A549 (cell line): Measurements from ENCODE around the gene RIMS4. TPM values are rescaled to one million over a fixed set of nuclear protein-coding genes. Genes with fewer than 3 reads are reported as not detected.

Experiments used
- ATAC-seq, 2 experiments: fragments of 200-7000 bp in 1 of 2; fragments of >200 bp in 1 of 2; cut with Nextera tagmentation in 1 of 2; cut with Tn5 transposase in 1 of 2; 3 replicates each; pipeline versions ENCODE4 v1.8.0 to v1.9.1; 2018 to 2020; ENCODE audit warnings: mild to moderate bottlenecking in 1 of 2, moderate library complexity in 1 of 2
- CTCF ChIA-PET: fragments of 300-600 bp; sonication (Branson Sonifier 250); formaldehyde crosslinking; extraction: SDS; loops from one replicate; lab custom pipeline; 2021; ENCODE audit warnings: antibody characterized with exemption, inconsistent platforms; lab: Yijun Ruan, JAX
- POLR2A ChIA-PET: fragments of 350-600 bp; formaldehyde crosslinking; extraction: SDS; loops from one replicate; lab custom pipeline; 2021; ENCODE audit warnings: antibody characterized with exemption, inconsistent platforms; lab: Yijun Ruan, JAX
- DNase-seq, 2 experiments: peaks; one replicate each; pipeline versions ENCODE4 v3.0.0 to v3.0.0-alpha.2; 2011 to 2016; ENCODE audit warnings: low read depth in 1 of 2, low spot score in 1 of 2
- FAIRE-seq: peaks from 2 replicates; lab custom pipeline; 2011; peaks lifted over from hg19 to GRCh38; lab: Jason Lieb, UNC
- H3K27ac ChIP-seq, 2 experiments: fragments of >200 bp; sonication (Bioruptor Twin); formaldehyde crosslinking; 3 replicates each; pipeline ENCODE4 v1.5.1; 2016 to 2017
- H3K4me1 ChIP-seq: fragments of >200 bp; sonication (Bioruptor Twin); formaldehyde crosslinking; 3 replicates; pipeline ENCODE4 v1.6.1; 2016
- H3K4me2 ChIP-seq: fragments of >200 bp; sonication (Bioruptor Twin); formaldehyde crosslinking; 3 replicates; pipeline ENCODE4 v1.6.1; 2016
- H3K4me3 ChIP-seq: fragments of >200 bp; sonication (Bioruptor Twin); formaldehyde crosslinking; 3 replicates; pipeline ENCODE4 v1.5.1; 2016
- H3K9me3 ChIP-seq: fragments of >200 bp; sonication (Bioruptor Twin); formaldehyde crosslinking; 3 replicates; pipeline ENCODE4 v1.6.1; 2016
- CBX2 ChIP-seq: fragments of 200-600 bp; sonication (generic); IDR thresholded peaks from 2 replicates; pipeline ENCODE4 v1.6.1; 2016; ENCODE audit warnings: low read depth, mild to moderate bottlenecking, borderline replicate concordance
- E2F6 ChIP-seq: IDR thresholded peaks from 2 replicates; pipeline ENCODE4 v1.6.1; 2012; ENCODE audit warnings: low read depth, borderline replicate concordance
- FOSB ChIP-seq: fragments of 250-450 bp; sonication (Bioruptor Pico); IDR thresholded peaks from 2 replicates; pipeline ENCODE4 v1.5.0; 2020; ENCODE audit warnings: mild to moderate bottlenecking, moderate library complexity
- GATA3 ChIP-seq: IDR thresholded peaks from 2 replicates; pipeline ENCODE4 v1.6.1; 2012; ENCODE audit warnings: borderline replicate concordance
- HES2 ChIP-seq: fragments of >200 bp; sonication (Bioruptor Twin); formaldehyde crosslinking; IDR thresholded peaks from 2 replicates; pipeline ENCODE4 v1.6.1; 2016
- HOXA7 ChIP-seq: fragments of 250-450 bp; sonication (Bioruptor Pico); IDR thresholded peaks from 2 replicates; pipeline ENCODE4 v1.5.0; 2020; ENCODE audit warnings: mild to moderate bottlenecking, moderate library complexity
- KDM5A ChIP-seq: fragments of 200-600 bp; sonication (generic); IDR thresholded peaks from 2 replicates; pipeline ENCODE4 v1.6.1; 2016; ENCODE audit warnings: antibody characterized with exemption, mild to moderate bottlenecking
- MAFK ChIP-seq: fragments of 450-650 bp; IDR thresholded peaks from 2 replicates; pipeline ENCODE4 v1.6.1; 2014; ENCODE audit not compliant: partially characterized antibody
- MAZ ChIP-seq: fragments of 150-350 bp; IDR thresholded peaks from 2 replicates; pipeline ENCODE4 v1.6.1; 2014; ENCODE audit warnings: antibody characterized with exemption, low read depth, low read length, borderline replicate concordance
- MYC ChIP-seq: IDR thresholded peaks from 2 replicates; pipeline ENCODE4 v1.6.1; 2012; ENCODE audit warnings: mild to moderate bottlenecking, inconsistent platforms, low read length, improper control_type of control experiment, borderline replicate concordance
- PHF8 ChIP-seq: fragments of 200-600 bp; sonication (generic); IDR thresholded peaks from 2 replicates; pipeline ENCODE4 v1.6.1; 2016; ENCODE audit warnings: low read depth, mild to moderate bottlenecking, antibody characterized with exemption, moderate library complexity, borderline replicate concordance
- POLR2A ChIP-seq: IDR thresholded peaks from 2 replicates; pipeline ENCODE4 v1.6.1; 2012; ENCODE audit warnings: mild to moderate bottlenecking, low read length
- POLR2AphosphoS2 ChIP-seq: conservative IDR thresholded peaks from 2 replicates; pipeline ENCODE4 v1.6.1; 2012; ENCODE audit warnings: low read length, improper control_type of control experiment, inconsistent platforms
- RARB ChIP-seq: fragments of 250-450 bp; sonication (Bioruptor Pico); IDR thresholded peaks from 2 replicates; pipeline ENCODE4 v1.8.0; 2021; ENCODE audit warnings: mild to moderate bottlenecking, moderate library complexity
- RCOR1 ChIP-seq: fragments of 150-350 bp; IDR thresholded peaks from 2 replicates; pipeline ENCODE4 v1.6.1; 2014; ENCODE audit warnings: antibody characterized with exemption, low read length, low read depth
- REST ChIP-seq: fragments of 200-600 bp; sonication (generic); IDR thresholded peaks from 2 replicates; pipeline ENCODE4 v1.6.1; 2016; ENCODE audit warnings: antibody characterized with exemption, mild to moderate bottlenecking, moderate library complexity
- RFX5 ChIP-seq: fragments of 450-650 bp; IDR thresholded peaks from 2 replicates; pipeline ENCODE4 v1.7.1; 2014; ENCODE audit warnings: antibody characterized with exemption, mild to moderate bottlenecking, moderate library complexity
- TFCP2L1 ChIP-seq: fragments of 250-450 bp; sonication (Bioruptor Pico); IDR thresholded peaks from 2 replicates; pipeline ENCODE4 v1.5.0; 2021; ENCODE audit warnings: mild to moderate bottlenecking
- TP53 ChIP-seq: fragments of 250-450 bp; sonication (Bioruptor Pico); IDR thresholded peaks from 2 replicates; pipeline ENCODE4 v1.5.0; 2021; ENCODE audit warnings: mild to moderate bottlenecking, moderate library complexity
- USF2 ChIP-seq: fragments of 450-650 bp; IDR thresholded peaks from 2 replicates; pipeline ENCODE4 v1.6.1; 2014; ENCODE audit warnings: antibody characterized with exemption
- ZC3H11A ChIP-seq: fragments of 450-650 bp; IDR thresholded peaks from 2 replicates; pipeline ENCODE4 v1.6.1; 2014; ENCODE audit warnings: antibody characterized with exemption, mild to moderate bottlenecking
- ZFP36 ChIP-seq: fragments of 450-650 bp; IDR thresholded peaks from 2 replicates; pipeline ENCODE4 v1.6.1; 2014; ENCODE audit warnings: borderline replicate concordance; ENCODE audit not compliant: partially characterized antibody
- ZNF302 ChIP-seq: fragments of 250-450 bp; sonication (Bioruptor Pico); IDR thresholded peaks from 2 replicates; pipeline ENCODE4 v1.9.0; 2021; ENCODE audit warnings: inconsistent platforms, mild to moderate bottlenecking, moderate library complexity
- ZSCAN20 ChIP-seq: fragments of 250-450 bp; sonication (Bioruptor Pico); IDR thresholded peaks from 2 replicates; pipeline ENCODE4 v1.8.0; 2022; ENCODE audit warnings: mild to moderate bottlenecking, moderate library complexity
- WGBS: methylation state at CpG from one replicate; pipeline ENCODE4 v1.1.6; 2017; ENCODE audit errors: missing lambda C conversion rate; 5-methylcytosine and 5-hydroxymethylcytosine counted together
- polyA plus RNA-seq, 4 experiments: library from polyadenylated mRNA; depleted of rRNA in 3 of 4; stranded (reverse); fragments of >200 nt; fragmentation: RNase III in 1 of 4; extraction: RNeasy Plus Mini Kit Qiagen cat#74134 plus additional on column Dnase treatment in 1 of 4; gene quantifications; 2 replicates in 3 of 4; 3 replicates in 1 of 4; pipeline ENCODE4 v1.2.3, GENCODE V29; 2011 to 2017

The RIMS4 gene
- polyA plus RNA-seq, 2 of the 4 experiments (the other 2 are of a cell fraction), result 0.39 to 1.3 TPM

GRCh38 chr20:44707018-44707579 lies 103.2 kb downstream of the RIMS4 start:
- Histone ChIP-seq H3K4me3 (no peak overlapping the region), H3K4me2 (no peak overlapping the region), H3K4me1 (peaks cover 22% of the 10 kb centered on the region), H3K27ac (peak overlapping the region in 1 of 2 experiments; percentile 70; a peak in 2 of 6 replicates), H3K9me3 (no peaks in the 10 kb centered on the region)
- DNase-seq (no peak), ATAC-seq (no peak)
- ChIA-PET CTCF (interaction anchor here (1.2 to 7.3 kb wide), 6 partner anchors 8 to 26 kb away, joined by 3 to 58 read pairs (median 7); partner anchors contain the start of gene CCN5), POLR2A (no interaction called here)
- TF ChIP-seq ZC3H11A (no peak), CBX2 (no peak), KDM5A (no peak), POLR2A (no peak), POLR2AphosphoS2 (no peak), E2F6 (no peak), MAFK (no peak), RFX5 (no peak), HOXA7 (no peak), ZSCAN20 (CRISPR knock-in tag) (no peak), ZNF302 (CRISPR knock-in tag) (no peak), FOSB (CRISPR knock-in tag) (no peak), ZFP36 (no peak)
- TF ChIP-seq, all 56 proteins: peak for 0
- no peak for FAIRE-seq
- 89% methylated on average over 5 of the region's 5 CpGs for WGBS

GRCh38 chr20:44706301-44707017 lies 103.9 kb downstream of the RIMS4 start:
- POLR2A ChIA-PET, result no interaction called here
- H3K4me1 ChIP-seq, result peaks cover 27% of the 10 kb centered on the region
- no peak for FAIRE-seq
- 69% methylated on average over 7 of the region's 10 CpGs for whole genome bisulfite sequencing
- peak in 1 of 2 experiments; percentile 38; a peak in 2 of 6 replicates for ATAC-seq
- peak overlapping the region in 1 of 2 experiments; percentile 70; a peak in 3 of 6 replicates for H3K27ac ChIP-seq
- TF ChIP-seq REST, result no peak
- TF ChIP-seq HES2, result no peak
- TF ChIP-seq RCOR1, result no peak
- no peak for TF ChIP-seq TFCP2L1 (CRISPR knock-in tag)
- no peak for TF ChIP-seq MAZ
- no peak for TF ChIP-seq KDM5A
- TF ChIP-seq ZC3H11A, result no peak
- TF ChIP-seq GATA3, result no peak
- no peak for TF ChIP-seq PHF8
- TF ChIP-seq RARB (CRISPR knock-in tag), result no peak
- TF ChIP-seq TP53 (CRISPR knock-in tag), result no peak
- no peak for TF ChIP-seq CBX2
- TF ChIP-seq MYC, result no peak
- no peak for TF ChIP-seq USF2
- CTCF ChIA-PET, result interaction anchor here (1.0 to 7.3 kb wide), 7 partner anchors 9 to 26 kb away, joined by 3 to 58 read pairs (median 5); partner anchors contain the start of gene CCN5
- H3K9me3 ChIP-seq, result no peaks in the 10 kb centered on the region
- H3K4me2 ChIP-seq, result no peak overlapping the region
- no peak overlapping the region for H3K4me3 ChIP-seq
- no peak for DNase-seq
